Activated CD8-positive, alpha-beta memory T cell treated with anti-CD3 and anti-CD28 coated beads for 24 hours (primary cell): ENCODE measurements around the gene UCK2.

Source experiments
- DNase-seq: peaks from one replicate; pipeline ENCODE4 v3.0.0-alpha.2; 2020

UCK2 gene

DNA sequence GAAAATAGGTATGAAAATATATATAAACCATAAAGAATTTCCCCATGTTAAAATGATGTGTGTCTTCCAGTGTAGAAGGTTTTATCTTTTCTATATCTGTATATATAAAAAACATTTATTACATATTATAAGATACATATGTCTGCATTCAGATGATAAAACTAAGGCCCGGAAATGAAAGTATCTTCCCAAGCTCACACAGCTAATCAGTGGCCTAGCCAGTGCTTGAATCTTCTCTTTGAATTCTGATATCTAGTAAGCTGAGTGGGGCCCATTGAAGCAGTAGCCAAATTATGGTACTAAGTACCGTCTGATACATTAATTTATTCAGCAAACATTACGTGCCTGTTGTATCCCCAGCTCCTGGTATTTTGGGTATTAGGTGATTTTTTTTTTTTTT is 28.6 kb downstream of the UCK2 start:
- no peak for DNase-seq

DNA sequence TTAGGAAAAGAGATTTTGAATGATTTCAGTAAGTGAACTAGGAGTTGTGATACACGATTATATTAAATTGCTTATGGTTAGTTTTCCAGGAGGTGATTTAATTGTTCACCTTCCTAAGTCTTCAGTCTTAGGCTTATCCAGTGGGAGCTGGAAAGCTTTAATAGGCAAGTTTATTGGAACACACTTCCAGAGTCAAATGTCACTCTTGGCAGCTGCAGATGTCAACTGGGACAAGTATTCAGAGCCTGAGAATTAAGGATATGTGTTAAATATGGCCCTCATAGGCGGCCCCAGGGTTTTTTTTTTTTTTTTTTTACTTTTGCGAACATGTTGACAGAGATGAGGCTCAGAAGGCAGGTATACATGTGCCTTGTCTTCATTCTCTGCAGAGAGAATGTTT is 29.2 kb downstream of the UCK2 start:
- no peak for DNase-seq

- no peak for DNase-seq
Measured at GRCh38 chr1:165857046-165857801, 29.8 kb downstream of the UCK2 start.

- DNase-seq, result no peak
Measured at GRCh38 chr1:165858364-165858823, 31.0 kb downstream of the UCK2 start.

DNA sequence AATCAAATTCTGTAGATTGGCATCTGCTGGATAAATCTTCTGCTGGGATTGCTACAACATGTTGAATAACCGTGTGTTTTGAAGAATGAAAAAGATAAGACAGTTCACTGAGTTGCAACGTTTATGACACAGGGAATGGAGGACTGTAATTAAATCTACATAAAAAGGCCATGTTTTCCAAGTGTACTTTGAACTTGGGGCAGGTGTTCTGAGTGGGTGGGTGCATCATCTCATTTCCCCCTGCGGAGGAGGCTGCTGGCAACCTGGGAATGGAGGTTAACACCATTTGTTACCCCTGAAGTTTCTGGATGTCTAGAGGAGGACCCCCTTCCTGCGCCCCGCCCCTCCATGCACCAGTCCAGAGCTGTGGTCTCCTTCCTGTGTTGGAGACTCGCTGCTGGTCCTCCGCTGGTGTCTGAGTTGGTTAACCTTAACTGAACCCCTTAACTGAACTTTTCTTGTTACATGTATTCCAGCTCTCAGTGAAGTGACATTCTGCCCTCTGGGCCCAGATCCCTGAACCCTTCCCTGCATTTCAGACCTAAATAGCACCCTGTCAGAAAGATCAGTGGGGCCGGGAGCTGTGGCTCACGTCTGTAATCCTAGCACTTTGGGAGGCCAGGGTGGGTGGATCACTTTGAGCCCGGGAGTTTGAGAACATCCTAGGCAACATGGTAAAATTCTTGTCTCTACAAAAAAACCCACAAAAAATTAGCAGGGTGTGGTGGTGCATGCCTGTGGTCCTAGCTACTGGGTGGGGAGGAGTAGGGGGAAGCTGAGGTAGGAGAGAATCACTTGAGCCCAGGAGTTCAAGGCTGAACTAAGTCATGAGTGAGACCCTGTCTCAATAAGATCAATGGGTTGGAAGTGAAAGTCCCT is 31.8 kb downstream of the UCK2 start:
- no peak for DNase-seq

DNA sequence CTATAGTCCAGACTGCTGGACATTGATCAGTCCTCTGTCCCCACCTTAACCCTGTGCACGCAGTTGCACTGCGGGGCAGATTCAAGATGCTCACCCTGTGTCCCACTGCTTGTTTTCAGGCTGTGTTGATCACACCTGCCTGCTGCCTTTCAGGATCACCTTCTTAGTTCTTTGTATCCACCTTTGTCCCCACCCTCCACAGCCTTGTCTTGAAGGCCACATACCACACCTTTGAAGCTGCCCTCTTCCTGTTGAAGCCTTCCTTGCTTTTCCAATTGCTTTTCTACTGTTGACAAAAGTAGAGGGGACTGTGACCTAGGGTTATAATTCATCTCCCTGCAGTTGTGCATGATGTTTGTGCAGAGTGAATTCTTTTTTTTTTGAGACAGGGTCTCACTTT is 32.7 kb downstream of the UCK2 start:
- DNase-seq, result no peak

GRCh38 chr1:165861911-165862310 is 34.5 kb downstream of the UCK2 start:
- DNase-seq, result no peak

DNA sequence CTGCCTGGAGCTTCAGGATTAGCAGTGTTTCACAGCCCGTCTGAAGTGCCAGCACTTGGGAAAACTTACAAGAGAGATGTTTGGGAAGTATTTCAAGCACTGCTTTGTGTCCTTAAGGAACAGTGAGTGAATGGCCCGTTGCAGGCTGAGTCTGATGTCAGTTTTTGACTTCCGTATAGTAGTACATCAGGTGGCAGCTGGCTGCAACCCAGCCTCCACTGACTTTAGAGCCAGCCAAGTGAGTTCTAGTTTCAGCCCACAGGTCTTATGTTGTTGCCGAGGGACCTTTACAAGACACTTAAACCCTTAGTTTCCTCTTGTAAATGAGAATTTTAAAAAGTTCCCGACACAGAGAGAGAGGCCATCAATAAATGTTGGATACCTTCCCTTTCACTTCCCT is 35.0 kb downstream of the UCK2 start:
- no peak for DNase-seq

GRCh38 chr1:165863346-165863745 is 35.9 kb downstream of the UCK2 start:
- DNase-seq, result no peak

DNA sequence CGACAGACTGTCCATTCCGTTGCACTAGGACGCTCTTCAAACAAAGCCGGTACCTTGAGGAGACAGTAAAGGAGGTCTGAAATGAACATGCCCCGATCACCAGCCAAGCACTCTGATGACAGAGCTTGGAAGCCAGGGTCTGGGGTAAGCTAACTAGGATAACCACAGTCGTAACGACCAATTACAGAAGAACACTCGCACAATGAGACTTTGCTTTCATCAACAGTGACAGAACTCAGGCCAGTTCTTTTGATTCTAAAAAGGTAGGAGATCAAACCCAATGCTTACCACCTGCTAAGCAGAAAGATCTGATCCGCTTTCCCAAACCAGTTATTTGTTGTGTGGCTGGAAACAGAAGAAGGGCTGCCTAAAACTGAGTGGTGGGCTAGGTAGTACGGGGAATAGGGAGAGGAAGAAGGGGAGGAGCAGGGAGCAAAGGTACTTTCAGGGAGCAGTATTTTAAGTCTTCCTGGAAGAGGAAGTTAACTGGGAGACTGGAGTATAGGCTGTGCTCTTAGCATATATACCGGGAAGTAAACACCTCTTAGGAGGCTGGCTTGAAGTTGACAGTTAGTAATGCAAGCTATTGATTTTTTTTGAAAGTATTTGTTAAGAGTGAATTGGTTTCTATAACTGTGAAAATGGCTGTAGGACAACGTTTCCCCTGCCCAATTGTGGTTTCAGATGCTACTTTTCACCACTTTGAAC is 38.4 kb downstream of the UCK2 start:
- no peak for DNase-seq

DNA sequence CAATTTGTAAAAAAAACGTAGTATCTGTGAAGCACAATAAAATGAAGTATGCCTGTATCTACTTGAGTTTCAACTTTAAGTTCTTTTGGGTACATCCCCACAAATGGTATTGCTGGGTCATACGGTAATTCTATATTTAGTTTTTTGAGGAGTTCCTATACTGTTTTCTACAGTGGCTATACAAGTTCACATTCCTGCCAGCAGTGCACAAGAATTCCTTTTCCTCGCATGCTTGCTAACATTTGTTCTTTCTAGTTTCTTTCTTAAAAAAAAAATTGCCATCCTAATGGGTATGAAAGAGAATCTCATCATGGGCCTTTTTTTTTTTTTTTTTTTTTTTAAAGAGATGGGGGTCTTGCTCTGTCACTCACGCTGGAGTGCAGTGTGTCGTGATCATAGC is 41.9 kb downstream of the UCK2 start:
- no peak for DNase-seq

DNA sequence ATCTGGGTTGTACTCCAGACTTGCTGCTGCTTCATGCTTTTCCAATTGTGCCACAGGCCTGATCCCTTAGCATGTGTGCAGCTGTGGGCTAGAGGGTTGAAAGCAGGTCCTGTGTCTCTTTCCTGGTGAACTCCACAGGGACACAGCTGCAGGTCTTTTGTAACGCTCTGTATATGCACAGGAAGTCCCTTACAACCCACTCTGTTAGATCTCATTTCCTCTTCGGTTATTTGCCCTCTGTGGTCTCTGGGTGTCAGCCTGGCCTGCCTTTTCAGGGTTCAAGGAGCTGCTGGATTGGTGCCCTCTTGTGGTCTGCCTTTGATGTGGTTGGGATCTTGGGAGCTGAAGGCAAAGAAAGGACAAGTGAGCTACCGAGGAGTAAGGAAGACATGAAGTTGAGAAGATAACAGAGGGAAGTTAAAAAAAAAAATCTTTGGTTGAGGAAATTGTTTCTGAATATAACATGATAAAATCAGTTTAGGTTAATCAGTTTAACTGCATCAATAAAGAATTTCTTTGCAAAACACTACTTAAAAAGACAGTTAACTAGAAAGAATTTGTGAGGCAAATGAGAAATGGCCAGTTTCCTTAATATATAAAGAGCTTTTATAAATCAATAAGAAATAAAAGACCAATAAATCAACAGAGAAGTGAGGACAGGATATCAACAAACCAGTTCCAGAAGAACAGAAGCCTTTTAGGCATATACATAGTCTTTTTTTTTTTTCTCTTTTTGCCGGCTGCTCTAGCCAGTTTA is 44.1 kb downstream of the UCK2 start:
- peak; percentile 68 for DNase-seq

GRCh38 chr1:165873481-165873880 is 46.1 kb downstream of the UCK2 start:
- no peak for DNase-seq

DNA sequence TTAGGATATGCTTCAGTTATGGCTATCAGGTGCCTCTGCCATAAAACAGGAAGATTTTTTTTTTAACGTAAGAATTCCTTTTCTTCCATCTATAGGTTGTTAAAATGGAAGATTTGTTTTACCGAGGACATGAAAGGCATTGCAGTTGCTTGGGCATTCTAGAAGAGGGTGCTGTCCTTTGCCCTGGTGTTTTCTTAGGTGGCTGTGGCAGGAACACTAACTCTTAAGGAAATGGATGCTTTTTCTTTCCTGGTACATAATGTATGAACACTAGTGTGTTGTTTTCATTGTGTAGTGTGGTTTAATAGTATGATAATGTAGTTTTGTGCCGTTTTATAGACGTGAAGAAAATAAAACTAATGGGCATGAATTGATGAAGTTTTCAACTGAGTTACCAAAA is 47.2 kb downstream of the UCK2 start:
- no peak for DNase-seq

DNA sequence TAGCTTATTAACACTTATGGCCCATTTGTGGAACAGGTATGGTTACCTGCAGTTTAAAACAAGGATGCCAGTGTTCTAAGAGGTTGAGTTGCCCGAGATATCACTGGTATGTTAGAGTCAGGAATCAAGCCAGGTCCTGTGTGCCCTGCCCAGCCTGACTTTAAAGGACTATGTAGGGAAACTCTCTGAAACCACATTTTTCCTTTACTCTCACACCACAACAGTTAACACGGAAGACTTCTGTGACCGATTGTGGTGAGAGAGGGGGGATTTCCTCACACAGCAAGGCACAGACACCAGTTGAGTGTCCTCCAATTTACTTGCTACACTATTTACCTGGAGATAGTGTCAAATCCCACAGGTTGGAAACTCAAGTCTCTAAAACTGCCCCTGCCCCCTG is 47.8 kb downstream of the UCK2 start:
- no peak for DNase-seq

DNA sequence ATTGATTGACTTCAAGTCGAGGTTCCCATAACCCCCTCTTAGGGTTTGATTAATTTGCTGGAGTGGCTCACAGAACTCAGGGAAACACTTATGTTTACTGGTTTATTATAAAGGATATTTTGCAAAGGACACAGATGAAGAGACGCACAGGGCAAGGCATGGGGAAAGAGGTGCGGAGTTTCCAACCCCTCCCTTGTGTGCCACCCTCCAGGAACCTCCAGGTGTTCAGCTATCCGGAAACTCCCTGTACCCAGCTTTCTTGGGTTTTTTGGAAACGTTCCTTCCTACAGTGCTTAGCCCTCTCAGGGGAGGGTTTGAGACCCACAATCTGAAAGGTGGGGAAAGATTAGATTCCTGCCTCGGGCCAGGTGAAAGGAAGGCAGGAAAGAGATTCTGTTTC is 48.2 kb downstream of the UCK2 start:
- no peak for DNase-seq

DNA sequence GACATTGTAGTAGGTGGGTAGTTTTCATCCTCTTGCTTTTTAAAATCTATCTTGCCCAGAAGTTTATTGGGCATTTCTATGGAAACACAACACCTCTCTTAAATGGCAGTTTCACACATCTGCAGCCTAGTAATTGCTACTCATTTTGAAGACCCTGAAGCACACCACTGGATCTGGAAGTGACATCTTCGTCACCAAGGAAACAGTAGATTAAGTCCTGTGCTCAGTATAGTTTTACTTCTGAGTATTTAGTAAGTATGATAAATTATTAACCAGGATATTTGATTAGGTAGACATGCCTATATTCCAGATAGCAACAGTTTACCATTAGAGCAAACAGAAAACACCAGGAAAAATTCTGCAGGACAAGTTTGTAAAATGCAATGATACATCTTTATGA is 48.7 kb downstream of the UCK2 start:
- DNase-seq, result no peak

DNA sequence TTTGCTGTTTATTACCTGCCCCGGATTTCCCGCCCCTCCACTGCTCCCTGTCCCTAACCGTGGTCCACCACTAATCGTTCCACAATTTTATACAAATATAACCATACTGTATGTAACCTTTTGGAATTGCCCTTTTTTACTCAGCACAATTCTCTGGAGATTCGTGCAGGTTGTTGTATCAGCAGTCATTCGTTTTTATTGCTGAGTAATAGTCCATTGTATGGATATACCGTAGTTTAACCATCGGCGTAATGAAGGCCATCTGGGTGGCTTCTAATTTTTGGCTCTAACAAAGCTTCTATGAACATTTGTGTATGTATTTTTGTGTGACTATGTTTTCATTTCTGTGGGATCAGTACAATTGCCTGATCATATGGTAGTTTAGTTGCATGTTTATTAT is 50.0 kb downstream of the UCK2 start:
- DNase-seq, result no peak

DNA sequence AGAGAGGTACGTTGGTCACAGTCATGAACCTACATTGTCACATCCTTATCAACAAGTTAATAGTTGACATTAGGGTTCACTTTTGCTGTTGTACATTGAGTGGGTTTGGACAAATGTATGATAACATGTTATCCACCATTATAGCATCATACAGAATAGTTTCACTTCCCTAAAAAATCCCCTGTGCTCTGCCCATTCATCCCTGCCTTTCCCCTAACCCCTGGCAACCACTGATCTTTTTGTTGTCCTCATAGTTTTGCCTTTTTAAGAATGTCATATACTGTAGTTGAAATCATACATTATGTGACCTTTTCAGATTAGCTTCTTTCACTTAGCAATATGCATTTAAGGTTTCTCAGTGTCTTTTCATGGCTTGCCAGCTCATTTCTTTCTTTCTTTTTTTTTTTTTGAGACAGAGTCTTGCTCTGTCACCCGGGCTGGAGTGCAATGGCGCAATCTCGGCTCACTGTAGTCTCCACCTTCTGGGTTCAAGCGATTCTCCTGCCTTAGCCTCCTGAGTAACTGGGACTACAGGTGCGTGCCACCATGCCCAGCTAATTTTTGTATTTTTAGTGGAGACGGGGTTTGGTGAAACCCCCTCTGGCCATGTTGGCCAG is 50.6 kb downstream of the UCK2 start:
- DNase-seq, result no peak

DNA sequence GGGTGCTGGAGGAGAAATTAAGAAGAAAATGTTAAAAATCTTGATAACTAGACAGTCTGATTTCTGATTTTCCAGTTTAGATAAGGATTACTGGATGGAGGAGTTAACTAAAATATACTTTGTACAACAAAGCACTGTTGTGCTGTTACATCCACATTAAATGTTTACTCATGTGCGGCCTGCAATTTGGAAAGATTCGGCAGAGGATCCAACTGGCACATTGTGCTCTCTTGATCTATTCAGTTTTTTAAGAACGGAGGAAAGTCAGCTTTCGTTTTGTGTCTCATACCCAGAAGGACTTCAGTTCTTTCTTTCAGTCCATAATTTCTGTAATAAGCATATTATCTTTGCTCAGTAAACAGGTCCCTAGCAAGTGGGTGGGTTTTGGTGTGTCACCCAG is 52.5 kb downstream of the UCK2 start:
- DNase-seq, result no peak

DNA sequence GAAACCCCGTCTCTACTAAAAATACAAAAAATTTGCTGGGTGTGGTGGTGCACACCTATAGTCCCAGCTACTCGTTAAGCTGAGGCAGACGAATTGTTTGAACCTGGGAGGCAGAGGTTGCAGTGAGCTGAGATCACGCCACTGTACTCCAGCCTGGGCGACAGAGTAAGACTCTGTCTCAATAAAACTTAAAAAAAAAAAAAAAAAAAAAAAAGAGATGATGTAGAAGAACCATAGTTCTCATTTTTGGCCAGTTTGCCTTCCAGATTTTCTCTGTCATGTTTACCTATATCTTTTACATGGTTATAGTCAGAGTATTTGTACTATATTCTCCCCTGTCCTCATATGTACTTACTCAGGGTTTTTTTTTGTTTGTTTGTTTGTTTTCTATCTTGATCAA is 53.6 kb downstream of the UCK2 start:
- DNase-seq, result no peak

- DNase-seq, result no peak
Measured at GRCh38 chr1:165882168-165882837, 54.9 kb downstream of the UCK2 start.
